Central memory CD8-positive, alpha-beta T cell (primary cell): ENCODE measurements around the gene CTNND2.

Experiments used
- ATAC-seq: fragments of 150-1000 bp; cut with Tn5 transposase; replicated peaks from 2 replicates; pipeline ENCODE4 v1.10.0; 2022; ENCODE audit warnings: mild to moderate bottlenecking, moderate FRiP score, moderate number of reproducible peaks; ENCODE audit not compliant: poor library complexity, severe bottlenecking; ENCODE audit errors: extremely low read depth
- DNase-seq, 2 donors: peaks; one replicate each; pipeline ENCODE4 v3.0.0; 2021; ENCODE audit warnings: low spot score in 2 of 2
- H3K27ac Mint-ChIP-seq: one replicate; pipeline ENCODE4 v1.8.0; 2022; ENCODE audit warnings: low read depth, mild to moderate bottlenecking, moderate library complexity, mixed read lengths
- H3K27me3 Mint-ChIP-seq: one replicate; pipeline ENCODE4 v1.8.0; 2022; ENCODE audit warnings: mixed read lengths
- H3K36me3 Mint-ChIP-seq: one replicate; pipeline ENCODE4 v1.8.0; 2022; ENCODE audit warnings: mild to moderate bottlenecking, moderate library complexity, mixed read lengths; ENCODE audit not compliant: insufficient read depth
- H3K4me1 Mint-ChIP-seq: one replicate; pipeline ENCODE4 v1.8.0; 2022; ENCODE audit warnings: mixed read lengths
- H3K4me3 Mint-ChIP-seq: one replicate; pipeline ENCODE4 v1.8.0; 2022; ENCODE audit warnings: mild to moderate bottlenecking, moderate library complexity, mixed read lengths
- H3K9me3 Mint-ChIP-seq: one replicate; pipeline ENCODE4 v1.8.0; 2022; ENCODE audit warnings: mixed read lengths

The CTNND2 gene

DNA sequence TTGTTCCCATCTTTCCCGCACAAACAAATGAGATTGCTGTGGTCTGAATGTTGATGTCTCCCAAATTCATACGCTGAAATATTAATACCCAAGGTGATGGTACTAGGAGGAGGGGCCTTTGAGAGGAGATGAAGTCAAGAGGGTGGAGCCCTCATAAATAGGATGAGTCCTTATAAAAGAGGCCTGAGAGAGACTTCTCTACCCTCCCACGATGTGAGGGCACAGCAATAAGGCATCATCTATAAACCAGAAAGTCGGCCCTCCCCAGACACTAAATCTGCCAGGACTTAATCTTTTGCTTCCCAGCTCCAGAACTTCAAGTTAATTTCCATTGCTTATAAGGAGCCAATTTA lies 170.4 kb downstream of the CTNND2 start:
- no peaks in the 10 kb centered on the region for H3K27me3 Mint-ChIP-seq
- no peaks in the 10 kb centered on the region for H3K4me1 Mint-ChIP-seq
- no peaks in the 10 kb centered on the region for H3K36me3 Mint-ChIP-seq
- H3K4me3 Mint-ChIP-seq: no peak overlapping the region
- peaks cover 5% of the 10 kb centered on the region for H3K9me3 Mint-ChIP-seq
- DNase-seq: no peak
- no peak for ATAC-seq
- no peak overlapping the region for H3K27ac Mint-ChIP-seq

DNA sequence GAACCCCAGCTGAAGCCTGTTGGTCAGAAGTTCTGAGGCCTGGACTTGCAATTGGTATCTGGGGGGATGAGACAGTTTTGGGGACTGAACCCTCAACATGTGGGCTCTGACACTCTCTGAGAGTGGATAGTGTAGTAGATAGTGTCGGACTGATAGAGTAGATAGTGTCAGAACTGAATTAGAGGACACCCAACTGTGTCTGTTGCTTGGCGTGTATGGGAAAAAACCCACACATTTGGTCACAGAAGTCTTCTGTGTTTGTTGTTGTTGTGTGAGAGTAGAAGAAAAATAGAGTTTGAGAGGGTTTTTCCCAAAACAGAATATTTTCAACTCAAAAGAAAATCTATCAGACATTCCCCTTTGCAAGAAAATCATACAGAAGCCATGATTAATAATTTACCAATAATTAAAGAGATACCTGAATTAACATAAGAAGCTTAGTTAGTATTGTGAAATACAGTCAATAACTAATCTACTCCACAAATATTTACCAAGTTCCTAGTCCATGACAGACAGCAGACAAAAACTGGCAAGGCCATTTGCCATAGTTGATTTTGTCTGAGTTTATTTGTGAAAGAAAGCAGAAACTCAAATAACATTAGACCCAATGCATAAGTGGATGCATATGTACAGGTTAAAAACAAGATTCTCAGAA lies 170.9 kb downstream of the CTNND2 start:
- DNase-seq: no peak
- no peak overlapping the region for H3K4me3 Mint-ChIP-seq
- ATAC-seq: no peak

DNA sequence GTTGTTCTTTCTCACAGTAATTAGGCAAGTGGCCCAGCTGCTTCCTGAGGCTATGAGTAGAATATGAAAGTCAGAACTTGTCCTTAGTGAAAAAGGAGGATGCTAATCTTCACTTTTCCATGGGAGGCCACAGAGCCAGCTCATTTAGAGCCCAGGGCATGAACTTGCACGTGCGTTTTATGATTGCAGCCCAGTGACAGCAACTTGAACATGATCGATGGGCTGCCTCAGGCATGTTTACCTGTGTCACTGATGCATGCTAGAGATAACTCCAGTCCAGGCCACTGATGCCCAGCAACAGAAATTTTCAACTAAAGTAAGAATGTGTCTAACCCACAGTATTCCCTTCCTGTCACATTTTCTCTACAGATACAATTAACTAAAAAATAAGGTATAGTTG lies 179.3 kb downstream of the CTNND2 start:
- Mint-ChIP-seq H3K9me3 (no peaks in the 10 kb centered on the region), H3K36me3 (no peaks in the 10 kb centered on the region), H3K4me3 (no peak overlapping the region), H3K4me1 (no peaks in the 10 kb centered on the region), H3K27ac (no peak overlapping the region), H3K27me3 (no peaks in the 10 kb centered on the region)
- no peak for ATAC-seq
- no peak for DNase-seq

More for the DNA sequence above, 170.9 kb downstream of the CTNND2 start:
- Mint-ChIP-seq H3K9me3 (peaks cover 5% of the 10 kb centered on the region), H3K27ac (no peak overlapping the region), H3K4me1 (no peaks in the 10 kb centered on the region), H3K27me3 (no peaks in the 10 kb centered on the region), H3K36me3 (no peaks in the 10 kb centered on the region)

DNA sequence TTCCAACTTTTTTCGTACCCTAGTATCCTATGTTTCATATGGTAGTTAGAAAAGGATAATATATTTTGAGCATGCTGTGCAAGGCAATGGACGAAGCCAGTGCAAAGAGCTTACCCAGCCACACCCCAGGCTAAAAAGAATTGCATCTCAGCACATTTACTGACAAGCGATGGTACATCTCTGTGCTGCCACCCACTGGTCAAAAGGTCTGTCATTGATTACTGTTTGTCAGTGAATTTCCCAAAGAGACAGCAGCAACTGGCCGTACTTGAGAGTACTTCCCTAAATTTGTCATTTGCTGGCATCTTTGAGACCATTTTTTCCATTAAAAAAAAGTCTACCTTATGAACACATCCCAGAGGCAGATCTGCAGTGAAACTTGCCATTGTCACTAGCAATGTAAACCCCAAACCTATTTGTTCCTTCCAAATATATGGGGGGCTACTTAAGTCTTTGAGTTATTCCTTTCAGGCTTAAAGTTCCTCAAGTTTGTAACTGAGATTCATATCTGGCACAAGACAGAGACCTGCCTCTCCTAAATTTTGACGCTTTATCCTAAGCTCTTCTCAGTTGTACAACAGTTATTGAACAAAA lies 184.3 kb downstream of the CTNND2 start:
- Mint-ChIP-seq H3K27ac (no peak overlapping the region), H3K4me1 (no peaks in the 10 kb centered on the region), H3K9me3 (no peaks in the 10 kb centered on the region), H3K36me3 (no peaks in the 10 kb centered on the region), H3K27me3 (no peaks in the 10 kb centered on the region), H3K4me3 (no peak overlapping the region)
- DNase-seq (no peak), ATAC-seq (no peak)

DNA sequence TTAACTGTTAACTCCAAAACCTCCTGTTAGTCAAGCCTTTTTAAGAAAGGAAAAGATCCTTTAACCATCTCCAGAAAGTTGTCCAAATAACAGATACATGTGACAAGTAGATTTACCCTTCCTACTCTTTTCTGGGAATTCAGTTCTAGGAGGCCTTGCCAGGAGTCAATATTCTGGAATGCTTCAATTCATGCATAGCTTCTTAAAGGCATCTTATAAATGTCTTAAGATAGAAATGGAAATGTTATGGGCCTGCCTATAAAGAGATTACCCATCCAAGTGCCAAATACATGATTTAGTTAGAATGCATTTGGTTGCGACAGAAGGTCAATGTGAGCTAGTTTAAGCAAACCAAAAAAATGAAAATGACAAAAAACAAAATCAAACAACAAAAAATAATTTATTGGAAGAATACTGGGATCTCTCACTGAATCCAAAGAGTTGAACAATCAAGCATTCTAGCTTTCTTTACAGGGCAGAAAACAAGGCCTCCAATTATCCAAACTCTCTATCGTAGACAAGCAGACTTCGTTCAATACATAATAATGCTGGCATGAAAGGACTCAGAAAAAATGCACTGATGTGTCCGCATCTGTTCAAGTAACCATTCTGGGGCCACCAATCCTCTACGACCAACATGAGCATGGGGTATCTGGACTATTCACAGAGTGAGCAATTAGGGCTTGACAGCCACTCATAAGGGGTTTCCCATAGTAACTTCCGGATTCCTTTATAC lies 188.6 kb downstream of the CTNND2 start:
- Mint-ChIP-seq H3K27me3 (no peaks in the 10 kb centered on the region), H3K9me3 (no peaks in the 10 kb centered on the region), H3K27ac (no peak overlapping the region), H3K4me3 (no peak overlapping the region), H3K36me3 (no peaks in the 10 kb centered on the region), H3K4me1 (no peaks in the 10 kb centered on the region)
- ATAC-seq (no peak), DNase-seq (no peak)

DNA sequence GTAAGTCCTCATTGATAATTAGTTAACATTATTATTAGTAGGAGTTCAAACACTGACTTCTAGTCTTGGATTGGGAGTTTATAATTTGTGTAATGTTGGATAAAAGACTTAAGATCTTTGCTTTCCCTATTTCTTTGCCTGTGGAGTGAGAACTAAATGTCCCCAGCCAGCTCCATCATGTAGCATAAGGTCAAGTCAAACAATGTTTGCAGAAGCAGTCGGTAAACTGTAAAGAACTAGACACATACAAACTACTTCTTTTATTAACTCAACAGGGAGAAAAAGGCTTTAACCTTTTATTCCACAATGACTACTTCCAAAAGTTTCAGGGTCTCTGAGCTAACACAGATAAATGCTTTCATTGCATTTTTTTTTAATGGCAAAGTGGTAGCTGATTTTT lies 192.3 kb downstream of the CTNND2 start:
- no peaks in the 10 kb centered on the region for H3K36me3 Mint-ChIP-seq
- no peak overlapping the region for H3K4me3 Mint-ChIP-seq
- ATAC-seq: no peak
- DNase-seq: no peak
- no peaks in the 10 kb centered on the region for H3K9me3 Mint-ChIP-seq
- no peak overlapping the region for H3K27ac Mint-ChIP-seq
- no peaks in the 10 kb centered on the region for H3K27me3 Mint-ChIP-seq
- no peaks in the 10 kb centered on the region for H3K4me1 Mint-ChIP-seq

DNA sequence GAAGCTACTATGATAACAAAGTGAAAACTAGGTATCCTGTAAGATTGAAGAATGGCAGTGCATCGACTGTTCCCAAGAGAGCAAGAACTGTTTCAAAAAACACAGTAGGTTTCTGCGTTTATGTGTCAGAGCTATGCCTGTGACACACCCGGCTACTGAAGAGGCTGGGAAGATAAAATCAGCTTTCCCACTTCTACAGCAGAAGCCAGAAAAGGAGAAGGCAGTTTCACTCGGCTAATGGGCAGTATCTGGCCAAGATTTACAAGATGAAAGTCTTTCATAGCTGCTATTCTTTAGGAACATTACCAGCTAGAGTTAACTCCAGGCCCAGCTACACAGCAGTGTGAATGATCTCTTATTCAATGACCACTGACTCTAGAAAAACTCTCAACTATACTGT lies 195.2 kb downstream of the CTNND2 start:
- Mint-ChIP-seq H3K4me3 (no peak overlapping the region), H3K27me3 (no peaks in the 10 kb centered on the region), H3K9me3 (no peaks in the 10 kb centered on the region), H3K4me1 (no peaks in the 10 kb centered on the region), H3K27ac (no peak overlapping the region), H3K36me3 (no peaks in the 10 kb centered on the region)
- DNase-seq: no peak
- no peak for ATAC-seq

DNA sequence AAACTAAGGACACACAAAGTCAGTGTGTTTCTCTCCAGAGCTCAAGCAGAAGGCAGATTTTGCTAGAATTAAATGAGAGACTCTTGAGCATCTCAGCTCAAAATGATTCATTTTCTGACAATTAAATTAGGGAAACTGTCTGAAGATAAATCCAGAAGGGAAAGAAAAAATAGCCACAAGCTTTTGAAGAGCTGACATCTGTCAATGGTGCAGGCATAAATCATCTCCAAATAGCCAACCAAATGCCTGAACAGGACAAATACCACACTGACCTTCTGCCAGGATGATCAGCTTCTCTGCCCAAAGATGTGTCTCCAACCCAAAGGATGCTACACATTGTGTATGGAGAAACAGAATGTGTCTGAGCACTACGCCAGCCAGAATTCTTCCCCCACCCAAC lies 199.3 kb downstream of the CTNND2 start:
- Mint-ChIP-seq H3K4me1 (no peaks in the 10 kb centered on the region), H3K27me3 (no peaks in the 10 kb centered on the region), H3K27ac (no peak overlapping the region), H3K36me3 (no peaks in the 10 kb centered on the region), H3K4me3 (no peak overlapping the region), H3K9me3 (peaks cover 6% of the 10 kb centered on the region)
- no peak for DNase-seq
- ATAC-seq: no peak

DNA sequence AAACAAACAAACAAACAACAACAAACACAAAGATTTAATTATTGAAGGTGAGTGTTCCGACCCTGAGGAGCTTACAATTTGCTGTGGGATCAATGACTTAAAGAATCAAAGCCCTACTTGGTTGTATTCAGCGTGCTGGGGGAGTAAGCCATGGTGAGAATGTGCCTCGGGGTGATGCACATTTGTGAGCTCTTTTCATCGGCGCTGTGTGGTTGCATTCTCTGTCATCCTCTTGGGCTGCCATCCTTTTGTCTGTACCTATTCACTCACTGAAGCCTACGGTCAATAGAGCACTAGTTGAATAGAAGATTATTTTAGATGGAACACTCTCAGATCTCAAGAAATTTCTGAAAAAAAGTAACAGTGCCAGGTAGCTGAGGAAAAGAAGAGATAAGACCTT lies 203.9 kb downstream of the CTNND2 start:
- H3K27ac Mint-ChIP-seq: no peak overlapping the region
- ATAC-seq (no peak), DNase-seq (no peak)
- H3K9me3 Mint-ChIP-seq: peaks cover 16% of the 10 kb centered on the region
- H3K36me3 Mint-ChIP-seq: no peaks in the 10 kb centered on the region
- H3K4me3 Mint-ChIP-seq: no peak overlapping the region
- no peaks in the 10 kb centered on the region for H3K4me1 Mint-ChIP-seq
- no peaks in the 10 kb centered on the region for H3K27me3 Mint-ChIP-seq

DNA sequence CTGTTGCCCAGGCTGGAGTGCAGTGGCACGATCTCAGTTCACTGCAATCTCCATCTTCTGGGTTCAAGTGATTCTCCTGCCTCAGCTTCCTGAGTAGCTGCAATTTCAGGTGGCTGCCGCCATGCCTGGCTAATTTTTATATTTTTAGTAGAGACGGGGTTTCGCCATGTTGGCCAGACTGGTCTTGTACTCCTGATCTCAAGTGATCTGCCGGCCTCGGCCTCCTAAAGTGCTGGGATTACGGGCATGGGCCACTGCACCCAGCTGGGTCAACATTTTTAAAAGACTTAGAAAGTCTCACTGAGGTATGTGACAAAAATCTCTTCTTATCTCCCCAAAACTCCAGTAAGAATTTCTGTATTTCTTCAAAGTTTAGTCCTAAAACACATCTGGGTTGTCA lies 211.6 kb downstream of the CTNND2 start:
- no peak for ATAC-seq
- Mint-ChIP-seq H3K27ac (no peak overlapping the region), H3K4me3 (no peak overlapping the region), H3K4me1 (no peaks in the 10 kb centered on the region), H3K9me3 (peaks cover 5% of the 10 kb centered on the region), H3K27me3 (no peaks in the 10 kb centered on the region), H3K36me3 (no peaks in the 10 kb centered on the region)
- DNase-seq: no peak

DNA sequence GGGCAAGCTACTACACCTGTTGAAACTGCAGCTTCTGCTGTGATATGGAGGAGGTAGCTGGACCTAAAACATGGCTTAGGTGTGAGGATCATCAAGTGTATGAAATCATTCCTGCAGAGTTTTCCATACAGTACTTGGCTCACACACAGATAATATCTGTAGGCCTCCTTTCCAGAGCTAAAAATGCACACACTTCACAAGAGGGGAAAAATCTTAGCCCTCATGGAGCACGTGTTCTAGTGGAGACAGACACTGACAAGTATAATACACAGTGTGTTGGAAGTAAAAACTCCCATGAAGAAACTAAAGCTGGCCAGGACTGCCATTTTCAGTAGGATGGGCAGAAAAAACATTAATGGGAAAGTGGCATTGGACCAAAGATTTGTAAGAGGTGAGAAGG lies 216.7 kb downstream of the CTNND2 start:
- H3K27ac Mint-ChIP-seq: no peak overlapping the region
- no peaks in the 10 kb centered on the region for H3K4me1 Mint-ChIP-seq
- no peak for ATAC-seq
- no peak overlapping the region for H3K4me3 Mint-ChIP-seq
- H3K36me3 Mint-ChIP-seq: no peaks in the 10 kb centered on the region
- peaks cover 14% of the 10 kb centered on the region for H3K9me3 Mint-ChIP-seq
- no peak for DNase-seq
- H3K27me3 Mint-ChIP-seq: no peaks in the 10 kb centered on the region

DNA sequence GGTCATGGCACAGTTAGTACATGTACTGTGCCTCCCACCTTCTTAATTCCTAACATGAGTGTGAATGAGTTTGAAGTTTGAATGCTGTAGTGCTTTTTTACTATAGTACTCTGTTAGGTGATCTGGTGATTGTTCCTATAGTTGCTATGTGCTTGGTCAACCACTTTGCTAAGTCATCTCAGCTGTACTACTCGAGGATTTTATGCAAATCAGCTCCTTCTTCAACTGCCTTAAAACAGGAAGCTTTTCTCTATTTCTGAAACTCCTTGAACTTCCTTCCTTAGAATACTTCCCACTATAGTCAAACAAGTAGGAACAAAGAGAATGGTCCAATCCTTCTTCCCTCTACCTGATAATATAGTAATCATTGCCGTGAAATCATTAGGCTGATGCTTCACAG lies 219.6 kb downstream of the CTNND2 start:
- Mint-ChIP-seq H3K36me3 (peaks cover 3% of the 10 kb centered on the region), H3K27me3 (no peaks in the 10 kb centered on the region), H3K4me1 (no peaks in the 10 kb centered on the region), H3K4me3 (no peak overlapping the region), H3K9me3 (peaks cover 22% of the 10 kb centered on the region), H3K27ac (no peak overlapping the region)
- DNase-seq (no peak), ATAC-seq (no peak)

DNA sequence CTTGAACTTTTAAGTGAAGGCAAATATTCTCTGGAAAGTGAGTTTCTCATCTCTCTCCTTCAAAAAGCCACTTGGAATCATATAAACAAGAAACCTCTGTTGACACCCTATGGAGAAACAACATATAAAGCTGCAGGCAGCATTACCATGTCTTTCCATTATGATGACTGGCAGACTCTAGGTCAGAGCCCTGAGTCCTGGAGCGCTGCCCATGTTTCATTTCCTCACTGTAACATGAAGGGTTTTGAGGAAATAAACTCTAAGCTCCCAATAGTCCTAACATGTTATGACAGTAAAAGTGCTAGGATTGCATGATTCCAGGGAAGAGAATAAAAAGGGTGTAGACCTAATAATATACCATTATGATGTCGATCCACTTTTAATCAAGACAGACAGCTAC lies 220.6 kb downstream of the CTNND2 start:
- H3K9me3 Mint-ChIP-seq: peaks cover 23% of the 10 kb centered on the region
- no peaks in the 10 kb centered on the region for H3K27me3 Mint-ChIP-seq
- H3K4me1 Mint-ChIP-seq: no peaks in the 10 kb centered on the region
- ATAC-seq (no peak), DNase-seq (no peak)
- H3K4me3 Mint-ChIP-seq: no peak overlapping the region
- no peak overlapping the region for H3K27ac Mint-ChIP-seq
- H3K36me3 Mint-ChIP-seq: peaks cover 5% of the 10 kb centered on the region
